Chondrocyte (in vitro differentiated cells): ENCODE data around the gene PIK3R3. TPM values are rescaled to one million over a fixed set of nuclear protein-coding genes. Genes with fewer than 3 reads are reported as not detected.

Experiments
- DNase-seq: peaks from one replicate; pipeline ENCODE4 v3.0.0; 2021; ENCODE audit warnings: mixed read lengths, low spot score
- H3K27ac Mint-ChIP-seq: one replicate; pipeline ENCODE4 v1.8.0; 2021; ENCODE audit warnings: mild to moderate bottlenecking, moderate library complexity, mixed read lengths; ENCODE audit not compliant: unreplicated experiment
- H3K27me3 Mint-ChIP-seq: 2 replicates; pipeline ENCODE4 v1.8.0; 2021; ENCODE audit warnings: low read depth, mixed read lengths
- H3K36me3 Mint-ChIP-seq: 2 replicates; pipeline ENCODE4 v1.8.0; 2021; ENCODE audit warnings: low read depth, mixed read lengths
- H3K4me1 Mint-ChIP-seq: 2 replicates; pipeline ENCODE4 v1.8.0; 2021; ENCODE audit warnings: low read depth, mild to moderate bottlenecking, mixed read lengths
- H3K4me3 Mint-ChIP-seq: one replicate; pipeline ENCODE4 v1.8.0; 2021; ENCODE audit warnings: mild to moderate bottlenecking, moderate library complexity, mixed read lengths; ENCODE audit not compliant: unreplicated experiment
- H3K9me3 Mint-ChIP-seq: 2 replicates; pipeline ENCODE4 v1.8.0; 2021; ENCODE audit warnings: low read depth, mixed read lengths
- CTCF ChIP-seq: fragments of 200-600 bp; sonication (generic); IDR thresholded peaks from 2 replicates; pipeline ENCODE4 v1.5.0; 2021; ENCODE audit warnings: antibody characterized with exemption, mild to moderate bottlenecking, moderate library complexity
- total RNA-seq: library from RNA; stranded (reverse); gene quantifications from 3 replicates; pipeline ENCODE4 v1.2.1, GENCODE V29; 2021

The PIK3R3 gene
- total RNA-seq, 1 donor from 2014 or later, result 23.4 TPM

- Mint-ChIP-seq H3K27me3 (no peaks in the 10 kb centered on the region), H3K9me3 (no peaks in the 10 kb centered on the region), H3K36me3 (no peaks in the 10 kb centered on the region), H3K4me3 (no peak overlapping the region), H3K27ac (no peak overlapping the region), H3K4me1 (peaks cover 6% of the 10 kb centered on the region)
- DNase-seq, result no peak
- TF ChIP-seq CTCF, result no peak
These were observed 39.4 kb upstream of the PIK3R3 start for GRCh38 chr1:46171871-46172270.

GRCh38 chr1:46171351-46171750 is 38.9 kb upstream of the PIK3R3 start:
- Mint-ChIP-seq H3K27me3 (no peaks in the 10 kb centered on the region), H3K4me1 (peaks cover 6% of the 10 kb centered on the region), H3K36me3 (no peaks in the 10 kb centered on the region), H3K4me3 (no peak overlapping the region), H3K27ac (no peak overlapping the region), H3K9me3 (no peaks in the 10 kb centered on the region)
- DNase-seq, result no peak
- no peak for TF ChIP-seq CTCF

- no peak overlapping the region for H3K27ac Mint-ChIP-seq
- H3K4me3 Mint-ChIP-seq, result no peak overlapping the region
- DNase-seq, result no peak
- no peaks in the 10 kb centered on the region for H3K9me3 Mint-ChIP-seq
- H3K4me1 Mint-ChIP-seq, result peaks cover 6% of the 10 kb centered on the region
- no peak for TF ChIP-seq CTCF
- H3K27me3 Mint-ChIP-seq, result no peaks in the 10 kb centered on the region
- H3K36me3 Mint-ChIP-seq, result no peaks in the 10 kb centered on the region
These were observed 37.5 kb upstream of the PIK3R3 start for GRCh38 chr1:46169811-46170454.

- Mint-ChIP-seq H3K4me1 (peaks cover 6% of the 10 kb centered on the region), H3K4me3 (no peak overlapping the region), H3K36me3 (no peaks in the 10 kb centered on the region), H3K9me3 (no peaks in the 10 kb centered on the region), H3K27ac (no peak overlapping the region), H3K27me3 (no peaks in the 10 kb centered on the region)
- no peak for TF ChIP-seq CTCF
- DNase-seq, result no peak
These were observed 36.0 kb upstream of the PIK3R3 start for GRCh38 chr1:46168477-46168876.

- DNase-seq, result no peak
- H3K27ac Mint-ChIP-seq, result no peak overlapping the region
- H3K9me3 Mint-ChIP-seq, result no peaks in the 10 kb centered on the region
- no peak for TF ChIP-seq CTCF
- H3K27me3 Mint-ChIP-seq, result no peaks in the 10 kb centered on the region
- peak overlapping the region; percentile 46 for H3K4me3 Mint-ChIP-seq
- no peaks in the 10 kb centered on the region for H3K36me3 Mint-ChIP-seq
- peaks cover 4% of the 10 kb centered on the region for H3K4me1 Mint-ChIP-seq
These were observed 34.4 kb upstream of the PIK3R3 start for GRCh38 chr1:46166521-46167462.
